NCI-H446 treated with DMSO at 0.1 percent for 48 hours (cell line): ENCODE data around the gene CABP2.

ENCODE experiments used
- DNase-seq: peaks from one replicate; lab custom pipeline; 2025; lab: John Stamatoyannopoulos, UW

Gene CABP2

DNA sequence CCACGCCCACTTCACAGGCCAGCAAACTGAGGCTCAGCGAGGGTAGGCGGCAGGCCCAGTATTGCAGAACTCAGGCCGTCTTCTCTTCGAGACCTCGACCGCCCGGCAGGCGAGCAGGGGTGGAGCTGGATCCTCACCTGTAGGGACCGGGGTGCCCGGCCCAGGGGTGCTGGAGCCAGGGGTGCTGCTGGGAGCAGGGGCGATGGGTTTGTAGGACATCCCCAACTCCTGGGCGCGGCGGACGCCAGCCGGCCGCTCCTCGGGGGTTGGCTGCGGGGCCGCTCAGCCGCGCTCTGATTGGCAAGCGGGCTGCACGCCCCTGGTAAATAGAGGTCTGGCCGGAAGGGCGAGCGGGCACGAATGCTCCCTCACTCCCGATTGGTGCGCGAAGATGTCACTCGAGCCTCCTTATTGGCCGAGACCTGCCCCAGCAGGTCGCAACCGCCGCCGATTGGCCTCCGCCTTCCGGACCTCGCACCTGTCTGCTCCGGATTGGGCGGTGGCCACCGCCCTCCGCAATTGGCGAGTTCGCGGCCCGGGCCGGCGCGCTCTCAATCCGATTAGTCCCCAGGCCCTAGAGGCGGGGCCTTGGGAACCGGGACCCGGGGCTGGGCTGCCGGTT lies 15.3 kb downstream of the CABP2 start, which contains the start of gene CDK2AP2:
Gene CDK2AP2 (minus strand): TSS at position 299 of the 622 bp plus-strand sequence. CDS start 80 bp downstream, at position 219.
- DNase-seq: peak; percentile 99

DNA sequence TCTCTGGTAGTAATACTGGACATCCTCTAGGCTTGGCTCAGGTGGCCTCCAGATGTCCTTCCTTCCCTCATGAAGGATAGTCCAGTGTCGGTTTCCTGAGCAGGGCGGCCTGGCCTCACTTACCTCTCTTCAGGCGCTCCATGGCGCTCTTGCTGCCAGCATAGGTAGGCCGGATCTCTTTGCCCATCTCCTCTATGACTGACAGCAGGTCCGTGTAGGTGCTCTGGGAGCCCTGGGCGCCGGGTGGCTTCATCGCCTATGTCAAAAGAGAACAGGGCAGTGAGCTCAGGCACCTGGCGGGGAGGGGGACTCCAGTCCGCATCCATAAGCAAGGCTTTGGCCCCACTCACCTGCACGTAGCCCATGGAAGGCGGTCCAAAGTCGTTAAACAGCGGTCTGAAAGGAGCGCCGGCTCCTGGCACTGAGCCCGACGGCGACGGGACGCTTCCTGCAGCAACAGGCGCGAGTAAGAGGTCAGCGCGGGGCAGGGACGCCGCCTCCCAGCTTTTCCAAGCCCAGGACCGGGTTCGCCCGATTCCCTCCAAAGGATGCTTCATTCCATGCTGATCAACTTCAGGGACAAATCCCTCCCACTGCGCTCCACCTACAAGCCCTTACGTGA lies 15.9 kb downstream of the CABP2 start:
- no peak for DNase-seq

DNA sequence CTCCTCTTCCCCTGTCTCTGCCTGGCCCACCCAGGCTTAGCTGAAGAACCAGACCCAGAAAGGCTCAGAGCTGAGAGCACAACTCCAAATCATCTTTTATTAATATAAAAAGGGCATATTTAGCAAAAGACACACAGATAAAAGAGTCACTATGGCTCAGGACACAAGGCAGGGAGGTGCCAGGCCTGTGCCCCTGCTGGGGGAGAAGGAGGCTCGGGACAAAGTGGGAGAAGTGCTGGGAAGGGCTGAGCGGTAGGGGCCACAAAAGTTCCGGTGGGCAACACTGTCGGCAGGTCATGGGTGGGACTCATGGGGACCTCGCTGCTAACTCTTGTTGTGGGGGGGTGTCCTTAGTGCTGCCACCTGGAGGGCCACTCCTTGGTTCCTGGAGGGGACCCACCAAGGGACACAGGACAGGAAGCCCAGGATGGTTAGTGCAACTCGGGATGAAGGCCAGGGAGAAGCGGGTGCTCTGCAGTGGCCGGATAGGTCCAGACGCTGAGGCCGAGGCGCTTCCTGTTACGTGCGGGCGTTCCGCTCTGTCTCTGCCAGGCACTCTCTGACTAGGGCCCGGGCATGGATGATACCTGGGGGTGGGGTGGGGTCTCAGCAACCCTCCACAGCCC lies 16.7 kb downstream of the CABP2 start:
- DNase-seq: no peak

DNA sequence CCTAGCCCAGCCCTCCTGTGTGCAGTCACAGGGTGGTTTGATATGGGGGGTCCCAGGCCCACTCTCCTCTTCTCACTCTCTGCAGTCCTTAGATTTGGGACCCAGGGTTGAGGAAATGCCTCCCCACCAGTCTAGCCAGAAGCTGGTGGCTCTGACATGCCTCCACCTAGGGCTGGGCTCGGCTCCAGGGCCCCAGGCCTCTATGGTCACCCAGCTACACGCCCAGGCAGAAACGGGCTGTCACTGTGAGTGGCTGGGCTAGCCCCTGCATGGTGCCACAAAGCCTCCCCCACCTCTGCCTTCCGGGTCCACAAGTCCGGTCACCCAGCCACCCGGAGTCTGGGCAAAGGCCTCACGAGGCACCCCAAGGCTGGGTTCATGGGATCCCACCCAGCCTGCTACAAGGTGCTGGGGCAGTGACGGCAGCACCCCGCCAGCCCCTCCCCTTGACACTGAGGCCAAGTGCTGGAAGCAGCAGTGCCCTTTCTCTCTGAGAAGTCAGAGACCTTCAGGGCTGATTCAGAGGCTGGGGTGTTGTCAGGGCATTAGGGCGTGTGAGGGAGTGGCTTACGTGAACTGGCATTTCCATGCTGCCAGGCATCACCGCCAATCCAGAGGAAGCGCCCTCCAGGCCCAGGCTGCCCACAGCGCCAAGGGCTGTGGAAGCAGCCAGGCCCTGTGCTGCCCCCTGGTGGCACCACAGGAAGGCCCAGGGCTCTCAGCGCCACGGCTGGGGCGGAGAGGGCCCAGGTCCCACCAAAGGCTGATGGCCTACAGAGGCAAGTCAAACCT lies 17.4 kb downstream of the CABP2 start:
- peak; percentile 75 for DNase-seq

DNA sequence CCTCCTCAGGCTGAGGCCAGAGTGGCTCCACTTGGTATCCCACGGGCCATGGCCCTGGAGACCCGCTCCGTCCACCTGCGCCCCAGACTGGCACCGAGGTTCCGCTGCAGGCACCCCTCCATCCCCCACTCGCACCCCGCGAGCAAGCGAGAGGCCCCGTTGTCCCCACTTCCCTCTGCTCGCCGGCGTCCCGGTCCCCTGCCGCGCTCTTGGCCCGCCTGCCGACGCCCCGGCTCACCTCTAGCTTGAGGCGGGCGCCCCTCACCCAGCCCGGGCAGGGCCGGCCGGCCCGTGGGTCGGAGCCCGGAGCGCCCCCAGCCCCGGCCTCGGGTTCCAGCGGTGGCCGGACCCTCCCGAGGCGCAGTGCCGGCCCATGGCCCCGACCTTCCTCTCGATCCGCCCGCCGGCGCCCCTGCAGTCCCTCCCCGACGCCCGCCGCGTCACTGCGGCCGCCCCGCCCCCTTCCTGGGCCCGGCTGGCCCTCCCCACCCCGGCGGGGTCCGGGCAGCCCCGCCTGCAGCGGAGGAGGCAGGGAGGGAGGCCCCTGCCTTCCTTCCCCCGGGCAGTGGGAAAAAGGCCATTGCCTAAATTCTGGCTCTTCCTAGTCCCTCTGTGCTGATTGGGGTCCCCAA lies 18.2 kb downstream of the CABP2 start, which contains the start of gene PITPNM1:
Gene PITPNM1 (minus strand): TSS at position 414 of the 632 bp plus-strand sequence. CDS start 1,183 bp downstream, outside the sequence.
- no peak for DNase-seq

DNA sequence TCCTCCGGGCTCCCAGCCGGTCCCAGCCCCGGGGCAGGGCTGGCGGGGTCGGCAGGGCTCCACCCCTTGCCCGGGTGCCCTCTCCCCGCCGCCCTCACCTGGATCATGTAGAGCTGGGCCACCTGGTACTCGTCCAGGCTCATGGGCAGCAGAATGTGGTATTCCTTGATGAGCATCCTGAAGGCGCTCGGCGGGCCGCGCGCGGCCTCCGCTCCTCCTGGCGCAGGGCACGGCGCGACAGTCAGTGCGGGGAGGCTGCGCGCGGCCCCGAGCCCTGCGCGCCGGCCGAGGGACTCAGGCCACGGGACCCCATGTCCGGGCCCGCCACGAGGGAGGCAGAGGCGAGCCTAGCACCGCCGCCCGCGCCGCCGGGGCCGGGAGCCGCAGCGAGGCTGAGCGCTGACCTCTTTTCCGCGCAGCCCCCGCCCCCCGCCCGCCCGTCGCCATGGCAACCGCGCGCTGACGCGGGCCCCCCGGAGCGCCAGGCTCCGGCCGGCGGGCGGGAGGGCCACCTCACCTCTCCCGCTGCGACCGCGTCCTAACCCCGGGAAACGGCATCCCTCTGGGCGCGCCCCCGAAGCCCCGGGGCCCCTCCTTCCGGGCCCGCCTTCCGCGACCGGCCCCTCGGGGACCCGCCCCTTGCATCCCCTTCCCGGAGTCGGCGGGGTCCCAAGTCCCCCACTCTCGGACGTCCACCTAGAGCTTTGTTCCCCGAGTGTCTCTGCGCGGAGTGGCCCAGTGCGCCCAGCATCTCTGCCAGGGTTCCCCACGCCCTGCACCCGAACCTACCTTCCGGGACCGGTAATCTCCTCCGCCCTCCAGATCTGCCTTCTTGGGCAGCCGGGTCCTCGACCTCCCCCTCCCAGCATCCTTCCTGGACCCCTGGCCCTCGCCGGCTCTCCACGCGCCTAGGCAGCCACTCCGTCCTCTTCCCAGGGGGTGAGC lies 19.0 kb downstream of the CABP2 start:
- DNase-seq: no peak

DNA sequence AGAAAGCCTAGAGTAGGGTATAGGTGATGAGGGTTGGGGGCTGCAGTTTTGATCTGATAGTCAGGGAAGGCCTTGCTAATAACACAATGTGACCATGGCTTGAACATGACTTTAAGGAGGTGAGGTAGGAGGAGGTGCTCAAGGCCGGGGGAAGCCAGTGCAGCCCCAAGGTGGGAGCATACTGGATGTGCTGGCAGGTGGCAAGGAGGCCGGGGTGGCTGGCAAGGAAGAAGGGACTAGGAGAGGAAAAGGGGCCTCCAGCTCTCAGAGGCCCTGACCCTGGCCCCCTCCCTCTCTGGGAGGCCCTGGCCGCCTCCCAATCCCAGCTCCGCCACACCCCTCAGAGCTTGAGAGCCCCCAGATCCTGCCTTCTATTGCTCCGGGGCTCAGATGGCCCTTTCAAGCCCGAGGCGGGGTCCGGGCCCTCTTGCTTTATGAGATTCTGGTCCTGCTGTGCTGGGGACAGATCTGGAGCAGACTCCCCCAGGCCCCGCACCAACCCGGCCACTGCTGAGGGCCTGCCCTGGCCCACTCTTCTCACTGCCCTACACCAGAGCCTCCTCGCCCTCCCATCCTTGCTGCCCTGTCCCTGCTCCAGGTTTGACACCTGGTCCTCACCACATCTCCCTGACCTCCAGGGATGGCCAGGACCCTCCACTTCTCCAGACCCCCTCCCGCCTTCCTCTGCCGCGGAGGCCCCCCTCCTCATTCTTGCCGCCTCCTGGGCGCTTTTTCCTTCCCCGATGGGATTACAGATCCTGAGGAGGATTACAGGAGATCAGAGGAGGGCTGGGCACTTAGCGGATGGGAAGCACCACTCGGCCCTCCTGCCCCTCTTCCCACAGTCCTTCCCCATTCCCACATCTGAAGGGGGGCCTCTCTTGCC lies 19.9 kb downstream of the CABP2 start:
- no peak for DNase-seq

DNA sequence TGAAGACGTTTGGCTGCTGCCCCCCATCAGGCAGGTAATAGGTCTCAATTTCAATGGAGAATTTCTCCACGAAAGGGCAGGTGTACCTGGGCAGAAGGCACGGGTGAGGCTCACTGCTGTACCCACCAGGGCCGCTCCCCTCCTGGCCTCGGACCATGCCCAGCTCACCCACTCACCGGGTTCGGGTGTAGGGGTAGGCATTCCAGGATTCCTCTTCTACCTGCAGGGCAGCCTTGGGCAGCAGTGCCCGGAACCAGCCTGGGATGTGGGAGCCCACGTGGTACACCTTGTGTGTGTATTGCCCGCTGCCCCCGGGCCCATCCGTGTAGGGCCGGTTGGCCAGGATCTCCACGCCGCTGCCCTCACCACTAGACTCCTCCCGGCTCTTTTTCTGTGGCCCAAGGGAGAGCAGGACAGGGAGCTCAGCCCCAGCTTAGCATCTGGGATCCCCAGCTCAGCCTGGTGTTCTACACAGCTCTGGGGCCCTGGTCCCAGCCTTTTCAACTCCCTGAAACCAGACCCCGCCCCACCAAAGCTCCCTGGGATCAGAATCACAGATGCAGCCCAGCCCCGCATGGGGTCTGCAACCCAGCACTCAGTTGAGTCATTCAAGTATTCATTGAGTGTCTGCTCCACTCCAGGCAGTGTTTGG lies 20.8 kb downstream of the CABP2 start:
- DNase-seq: no peak

DNA sequence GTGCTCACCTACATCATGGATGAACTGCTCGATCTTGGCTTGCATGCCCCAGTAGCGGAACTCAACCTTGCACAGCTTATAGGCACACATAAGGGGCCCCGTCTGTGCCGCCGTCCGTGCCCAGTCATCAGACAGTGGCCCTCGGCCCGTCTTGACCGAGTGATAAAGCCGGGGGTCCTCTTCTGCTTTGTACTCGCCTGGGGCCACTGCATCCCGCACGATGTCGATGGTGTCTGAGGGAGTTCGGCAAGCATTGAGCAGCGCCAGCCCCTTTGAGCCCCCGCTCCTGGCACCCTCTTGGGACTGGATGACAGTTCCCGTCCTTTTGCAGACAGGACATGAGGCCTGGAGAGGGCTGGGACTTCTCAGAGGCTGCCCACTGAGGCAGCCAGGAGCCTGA lies 21.4 kb downstream of the CABP2 start:
- no peak for DNase-seq

DNA sequence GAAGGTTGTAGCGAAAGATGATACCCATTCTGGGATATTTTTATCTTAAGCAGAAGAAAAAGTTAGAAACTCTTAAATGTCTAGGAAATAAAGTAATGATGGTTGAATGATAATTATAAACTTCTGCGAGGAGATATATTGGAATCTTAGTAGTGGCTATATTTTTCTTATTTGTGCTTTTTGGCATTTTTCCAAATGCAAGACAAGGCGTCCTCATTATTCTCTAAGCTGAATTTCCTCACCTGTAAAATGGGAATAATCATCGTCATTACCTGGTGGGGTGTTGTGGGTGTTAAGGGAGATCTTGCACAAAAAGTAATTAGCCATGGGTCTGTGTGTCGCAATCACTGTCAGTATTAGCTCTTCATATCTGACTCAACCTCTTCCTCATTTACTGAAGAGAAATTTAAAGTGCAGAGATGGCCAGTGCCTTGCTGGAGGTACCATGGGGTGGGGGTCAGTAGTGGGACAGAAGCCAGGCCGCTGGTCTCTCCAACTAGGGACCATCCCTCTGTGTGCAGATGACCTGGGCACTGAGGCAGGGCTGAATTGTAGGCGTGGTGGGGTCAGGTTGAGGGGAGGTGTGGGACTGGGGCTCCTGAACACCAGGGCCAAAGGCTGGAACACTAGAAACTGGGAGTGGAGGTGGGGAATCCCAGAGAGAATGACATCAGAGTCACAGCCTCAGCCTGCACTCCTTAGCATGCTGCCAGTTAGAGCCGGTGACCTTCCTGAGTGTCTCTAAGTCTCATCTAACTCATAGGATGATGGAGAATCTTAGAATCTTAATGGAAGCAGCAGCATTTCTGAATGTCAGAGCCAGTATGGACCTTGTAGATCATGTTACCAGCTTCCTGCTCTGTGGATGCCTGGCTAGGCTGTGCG lies 22.2 kb downstream of the CABP2 start:
- DNase-seq: no peak

DNA sequence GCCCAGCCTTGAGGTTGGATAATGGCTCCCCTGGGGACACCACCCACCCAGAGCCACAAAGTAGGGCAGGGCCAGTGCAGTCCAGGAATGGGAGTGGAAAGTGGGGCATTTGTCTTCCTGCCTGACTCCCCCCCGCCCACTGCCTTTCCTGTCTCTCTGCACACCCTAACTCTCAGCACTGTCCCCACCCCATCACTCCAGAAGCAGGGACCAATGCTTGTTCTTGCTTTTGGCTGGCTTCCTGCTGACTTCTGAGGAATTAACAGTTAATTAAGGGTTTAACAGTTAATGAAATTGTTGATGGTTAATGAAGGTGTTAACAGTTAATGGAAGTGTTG lies 22.8 kb downstream of the CABP2 start:
- no peak for DNase-seq

DNA sequence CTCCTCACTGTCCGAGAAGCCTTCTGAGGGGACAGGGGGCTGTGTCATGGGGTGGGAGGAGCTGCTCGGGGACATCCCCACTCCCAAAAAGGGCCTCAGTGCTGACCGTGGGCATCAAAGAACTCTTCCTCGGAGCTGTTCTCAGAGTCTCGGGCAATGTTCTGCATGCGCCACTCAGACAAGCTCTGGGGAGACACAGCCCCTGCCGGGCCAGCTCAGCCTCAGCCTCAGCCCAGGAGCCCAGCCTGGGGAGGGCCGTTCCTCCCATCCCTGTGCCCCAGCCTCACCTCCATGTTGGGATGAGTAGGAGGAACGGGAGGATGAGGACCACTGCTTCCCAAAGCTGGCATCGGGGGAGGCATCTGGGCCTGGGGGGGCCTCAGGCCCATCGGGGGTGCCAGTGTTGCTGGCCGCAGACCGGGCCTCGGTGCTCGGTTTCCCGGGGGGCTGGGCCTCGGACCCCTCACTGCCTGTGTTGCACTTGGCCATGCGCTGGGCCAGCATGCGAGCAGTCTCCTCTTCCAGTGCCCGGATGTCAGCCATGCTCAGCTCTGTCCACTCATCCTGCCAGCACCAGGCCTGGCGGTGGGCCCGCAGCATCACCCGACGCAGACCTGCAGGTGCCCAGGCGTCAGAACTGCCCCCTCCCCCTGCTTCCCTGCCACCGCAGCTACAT lies 23.3 kb downstream of the CABP2 start:
- DNase-seq: no peak

DNA sequence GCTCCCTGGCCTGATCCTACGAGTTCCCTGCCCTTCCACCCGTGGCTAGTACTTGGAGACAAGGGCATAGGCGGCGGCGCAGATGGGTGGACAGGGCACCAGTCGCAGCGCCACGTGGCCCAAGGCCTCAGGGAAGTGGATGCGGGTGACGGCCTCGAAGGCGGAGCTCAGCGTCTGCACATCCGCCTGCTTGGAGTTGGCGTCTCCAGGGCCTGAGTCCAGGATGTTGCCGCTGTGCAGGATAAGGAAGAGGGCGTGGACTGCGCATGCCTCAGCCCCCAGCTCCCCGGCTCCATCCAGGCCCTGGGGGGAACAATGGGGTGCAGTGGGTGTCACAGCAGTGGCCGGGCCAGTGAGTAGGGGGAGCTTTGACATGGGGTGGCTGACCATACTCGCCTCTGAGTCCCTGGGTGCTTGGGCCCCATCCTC lies 24.7 kb downstream of the CABP2 start:
- no peak for DNase-seq

DNA sequence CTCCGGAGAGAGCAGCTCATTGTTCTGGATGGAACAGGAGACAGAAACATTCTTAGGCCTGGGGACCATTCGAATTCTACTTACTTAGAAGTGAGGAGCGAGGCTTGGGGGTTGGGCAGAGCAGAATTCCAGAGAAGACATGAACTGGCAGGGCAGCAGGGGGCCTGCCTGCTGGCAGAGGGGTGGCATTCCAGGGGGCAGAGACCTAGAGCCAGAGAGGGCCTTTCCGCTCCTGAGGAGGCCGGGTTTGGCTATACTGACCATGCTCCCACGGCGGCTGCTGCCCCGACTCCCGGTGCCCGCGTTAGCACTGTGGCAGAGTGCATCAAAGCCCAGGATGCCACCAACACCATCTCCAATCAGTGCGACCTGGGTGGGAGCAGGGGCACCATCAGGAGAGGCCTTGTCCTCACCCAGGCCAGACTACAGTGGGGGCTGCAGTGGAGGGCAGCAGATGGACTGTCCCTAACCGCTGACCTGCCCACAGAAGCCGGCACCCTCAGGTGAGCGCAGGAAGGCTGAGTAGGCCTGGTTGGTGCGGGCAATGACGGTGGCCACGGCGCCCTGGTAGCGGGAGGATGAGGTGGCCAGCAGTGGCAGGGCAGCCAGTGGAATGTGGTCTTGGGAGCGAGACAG lies 25.5 kb downstream of the CABP2 start:
- no peak for DNase-seq

DNA sequence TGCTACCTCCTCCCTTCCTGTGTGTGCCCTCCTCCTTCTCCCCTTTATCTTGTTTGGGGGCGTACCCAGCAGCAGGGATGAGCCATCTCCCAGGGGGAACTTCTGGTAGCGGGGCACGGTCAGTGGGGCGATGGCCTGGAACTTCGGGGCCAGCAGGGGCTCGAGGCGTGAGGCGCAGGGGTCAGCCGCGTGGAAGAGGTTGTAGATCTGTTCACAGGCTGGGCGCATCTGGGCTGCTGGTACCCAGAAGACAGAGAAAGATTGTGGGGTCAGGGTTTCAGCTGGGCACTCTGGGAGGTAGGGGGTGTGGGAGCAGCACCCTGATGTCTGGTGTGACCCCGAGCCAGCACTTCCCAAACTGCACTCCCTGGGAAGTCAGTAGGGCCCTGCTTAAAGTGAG lies 27.1 kb downstream of the CABP2 start:
- no peak for DNase-seq

DNA sequence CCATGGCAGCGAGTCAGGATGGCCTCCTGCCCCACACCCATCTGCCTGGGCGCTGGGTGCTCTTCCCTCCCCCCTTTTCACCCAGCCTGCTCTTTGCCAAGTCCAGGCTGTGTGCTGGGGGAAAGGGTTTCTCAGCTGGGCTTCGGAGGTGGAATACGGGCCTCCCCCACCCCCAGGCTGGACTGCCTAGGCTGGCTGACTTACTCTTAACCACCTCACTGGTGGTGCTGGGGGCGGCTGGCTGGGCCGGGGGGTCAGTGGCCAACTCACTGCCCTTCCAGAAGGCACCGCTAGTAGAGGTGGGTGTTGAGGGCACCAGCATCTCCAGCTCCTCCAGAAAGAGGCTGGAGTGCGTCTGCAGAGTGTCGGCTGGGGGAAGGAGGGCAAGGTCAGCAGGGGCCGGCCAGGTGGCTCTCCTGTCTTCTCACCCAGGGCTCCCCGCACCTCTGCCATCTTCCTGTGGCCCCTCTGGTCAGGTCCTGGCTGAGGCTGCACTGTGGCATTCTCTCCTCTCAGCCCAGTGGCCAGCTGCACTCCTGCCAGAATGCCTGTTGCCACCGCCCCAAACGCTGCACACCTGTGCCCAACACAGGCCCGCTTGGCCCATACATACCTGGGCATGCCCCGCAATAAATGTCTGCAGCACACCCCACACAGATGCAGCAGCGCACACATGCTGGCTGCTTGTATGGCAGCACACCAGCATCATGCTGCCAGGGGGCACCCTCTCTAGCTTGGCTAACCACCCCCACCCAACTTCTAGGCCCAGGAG lies 27.8 kb downstream of the CABP2 start:
- DNase-seq: no peak
